Heart right ventricle (tissue), 16 donors: Measurements from ENCODE around the gene RAB40B. TPM values are rescaled to one million over a fixed set of nuclear protein-coding genes. Genes with fewer than 3 reads are reported as not detected.

Source experiments
- ATAC-seq, 8 donors: fragments of 200-7000 bp; cut with Tn5 transposase; one replicate each; pipeline ENCODE4 v1.9.1; 2020; ENCODE audit warnings: mild to moderate bottlenecking in 8 of 8, moderate library complexity in 8 of 8, moderate number of reproducible peaks in 1 of 8
- DNase-seq, 2 donors: peaks; one replicate each; pipeline ENCODE4 v3.0.0-alpha.2; 2020
- H3K27ac ChIP-seq, 10 donors: fragments of 200-600 bp; sonication (generic) in 2 of 10; one replicate each; pipeline versions ENCODE4 v1.5.0 to v1.8.0; 2020 to 2022; ENCODE audit warnings: mild to moderate bottlenecking in 3 of 10
- H3K27me3 ChIP-seq, 7 donors: fragments of 200-600 bp; one replicate each; pipeline ENCODE4 v1.8.0; 2021 to 2022; ENCODE audit warnings: mild to moderate bottlenecking in 2 of 7
- H3K36me3 ChIP-seq, 9 donors: fragments of 200-600 bp; sonication (generic) in 1 of 9; one replicate each; pipeline versions ENCODE4 v1.5.0 to v1.8.0; 2020 to 2022; ENCODE audit warnings: mild to moderate bottlenecking in 2 of 9
- H3K4me1 ChIP-seq, 9 donors: fragments of 200-600 bp; sonication (generic) in 1 of 9; one replicate each; pipeline versions ENCODE4 v1.5.0 to v1.8.0; 2020 to 2022; ENCODE audit warnings: mild to moderate bottlenecking in 4 of 9
- H3K4me3 ChIP-seq, 10 donors: fragments of 200-600 bp; sonication (generic) in 2 of 10; one replicate each; pipeline versions ENCODE4 v1.5.0 to v1.8.0; 2020 to 2022; ENCODE audit warnings: mild to moderate bottlenecking in 7 of 10, moderate library complexity in 2 of 10
- H3K9me3 ChIP-seq, 11 donors: fragments of 200-600 bp in 10 of 11; sonication (generic) in 2 of 11; one replicate each; pipeline versions ENCODE4 v1.5.0 to v1.8.0; 2013 to 2022; ENCODE audit warnings: mild to moderate bottlenecking in 2 of 11, control low read depth in 1 of 11, moderate library complexity in 1 of 11
- WGBS, 2 donors: extraction: QIAGEN DNeasy Blood & Tissue Kit; methylation state at CpG; one replicate each; pipeline ENCODE4 v1.1.7; 2013; ENCODE audit warnings: inconsistent platforms in 1 of 2; 5-methylcytosine and 5-hydroxymethylcytosine counted together
- intact Hi-C, 10 donors: fragments of 100-400 bp; cut with DNase I; formaldehyde crosslinking; loops; one replicate each; pipeline versions ENCODE4 v1.11.1 to v1.14.2; 2022
- polyA plus RNA-seq, 2 donors: library from polyadenylated mRNA; stranded (reverse); fragments of 200-250 nt; gene quantifications; one replicate each; pipeline ENCODE4 v1.2.3, GENCODE V29; 2013
- total RNA-seq, 10 donors: library from RNA; stranded (reverse); fragmentation: NEBNext Ultra II Directional in 3 of 10; extraction: Animal tissue kit (Norgen Biotek cat#: 25700) in 3 of 10; gene quantifications; one replicate each; pipeline versions ENCODE4 v1.2.1 to v1.2.4, GENCODE V29; 2021 to 2023
- TF ChIP-seq, protein P1 (sequence below), 9 donors: fragments of 200-600 bp; sonication (generic) in 2 of 9; IDR thresholded peaks; one replicate each; pipeline versions ENCODE4 v1.5.0 to v1.8.0; 2021 to 2022; ENCODE audit warnings: antibody characterized with exemption in 9 of 9, mild to moderate bottlenecking in 5 of 9, moderate library complexity in 1 of 9
- donor health status: Arrhythmogenic right ventricular cardiomyopathy.
- donor health status: ischemic (EF 13 %, LVEDD 7.1; RV severe dilation, severe dysfunction).
- donor health status: healthy with polysubstance abuse.
- donor health status: DM: no; HTN: yes; CAD: no.
- donor health status: DM: no; HTN: no; CAD: no.
- donor health status: ischemic (EF 25% LVEDD 6.9; RV normal size, moderate dysfunction).
- donor health status: ischemic (EF 25% LVEDD 5.7; RV mildly dilated, moderate dysfunction).
- donor health status: healthy.
- donor health status: DM: yes; HTN: yes; CAD: no.
- donor health status: Ischemic cardiomyopathy.
- donor health status: ischemic (EF 35%, LVEDD 5.7; RV mildly dilated, moderate dysfunction).
- donor health status: nonischemic (EF 11% LVEDD 7.7; RV severe dilation, severe dysfunction).
- donor health status: DM: yes; HTN: yes; CAD: no.
- donor health status: PGD.
- donor health status: ischemic (EF 29% LVEDD 5.4; RV normal size, mild dysfunction).
- donor health status: nonischemic (EF 23%, LVEDD 6.1; RV moderate dilation, normal function).

Gene RAB40B
- total and polyA plus RNA-seq, 12 donors = 8.0 to 42.4 (median 20.4) TPM

DNA sequence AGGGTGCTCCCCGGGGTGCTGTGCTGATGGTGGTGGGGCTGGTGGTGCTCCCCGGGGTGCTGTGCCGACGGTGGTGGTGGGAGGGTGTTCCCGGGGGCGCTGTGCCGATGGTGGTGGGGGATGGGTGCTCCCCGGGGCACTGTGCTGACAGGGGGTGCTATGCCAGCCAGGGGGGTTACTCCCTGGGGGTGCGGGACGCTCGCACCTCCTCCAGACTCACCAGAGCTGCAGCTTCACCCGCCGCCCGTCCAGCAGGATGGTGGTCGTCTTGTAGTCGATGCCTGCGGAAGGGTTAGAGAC is 34.3 kb downstream of the RAB40B start:
- intact Hi-C loops = loop anchor here in 4 of 10 donors (10.0 kb wide), 2 partner anchors 91 to 101 kb away; partner anchors contain the start of gene TBCD (in 1 of the 4)

DNA sequence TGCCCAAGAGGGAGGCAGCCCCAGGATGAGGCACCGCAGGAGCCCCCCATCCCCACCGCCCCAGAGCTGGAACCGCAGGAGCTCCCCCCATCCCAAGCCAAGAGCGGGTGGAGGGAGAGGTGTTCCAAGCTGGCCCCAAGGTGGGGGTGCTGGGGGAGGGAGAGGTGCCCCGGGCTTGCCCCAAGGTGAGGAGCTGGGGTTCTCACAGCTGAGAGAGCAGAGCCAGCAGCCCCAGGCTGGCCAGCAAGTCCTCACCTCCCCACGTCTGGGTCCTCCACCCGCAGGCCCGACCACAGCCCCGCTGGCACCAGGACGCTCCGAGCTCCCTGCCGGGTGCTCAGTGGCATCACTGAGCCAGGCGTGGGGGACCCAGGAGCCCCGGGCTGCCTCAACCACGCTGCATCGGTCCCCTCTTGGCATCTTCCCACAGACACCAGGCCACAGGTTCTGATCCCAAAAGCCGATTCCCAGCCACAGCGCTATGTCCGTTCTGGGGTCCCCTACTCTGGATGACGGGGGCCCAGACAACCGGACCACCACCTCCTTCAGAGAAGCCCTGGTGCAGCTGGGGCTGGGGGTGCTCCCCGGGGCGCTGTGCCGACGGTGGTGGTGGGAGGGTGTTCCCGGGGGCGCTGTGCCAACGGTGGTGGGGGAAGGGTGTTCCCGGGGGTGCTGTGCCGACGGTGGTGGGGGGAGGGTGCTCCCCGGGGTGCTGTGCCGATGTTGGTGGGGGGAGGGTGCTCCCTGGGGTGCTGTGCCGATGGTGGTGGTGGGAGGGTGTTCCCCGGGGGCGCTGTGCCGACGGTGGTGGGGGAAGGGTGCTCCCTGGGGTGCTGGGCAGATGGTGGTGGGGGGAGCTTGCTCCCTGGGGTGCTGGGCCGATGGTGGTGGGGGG is 34.9 kb downstream of the RAB40B start:
- no peak overlapping the region for H3K27ac ChIP-seq
- intact Hi-C loops = loop anchor here in 4 of 10 donors (10.0 kb wide), 2 partner anchors 91 to 101 kb away; partner anchors contain the start of gene TBCD (in 1 of the 4)
- DNase-seq (no peak), ATAC-seq (no peak)
- no peaks in the 10 kb centered on the region for H3K27me3 ChIP-seq
- TF ChIP-seq, protein P1, sequence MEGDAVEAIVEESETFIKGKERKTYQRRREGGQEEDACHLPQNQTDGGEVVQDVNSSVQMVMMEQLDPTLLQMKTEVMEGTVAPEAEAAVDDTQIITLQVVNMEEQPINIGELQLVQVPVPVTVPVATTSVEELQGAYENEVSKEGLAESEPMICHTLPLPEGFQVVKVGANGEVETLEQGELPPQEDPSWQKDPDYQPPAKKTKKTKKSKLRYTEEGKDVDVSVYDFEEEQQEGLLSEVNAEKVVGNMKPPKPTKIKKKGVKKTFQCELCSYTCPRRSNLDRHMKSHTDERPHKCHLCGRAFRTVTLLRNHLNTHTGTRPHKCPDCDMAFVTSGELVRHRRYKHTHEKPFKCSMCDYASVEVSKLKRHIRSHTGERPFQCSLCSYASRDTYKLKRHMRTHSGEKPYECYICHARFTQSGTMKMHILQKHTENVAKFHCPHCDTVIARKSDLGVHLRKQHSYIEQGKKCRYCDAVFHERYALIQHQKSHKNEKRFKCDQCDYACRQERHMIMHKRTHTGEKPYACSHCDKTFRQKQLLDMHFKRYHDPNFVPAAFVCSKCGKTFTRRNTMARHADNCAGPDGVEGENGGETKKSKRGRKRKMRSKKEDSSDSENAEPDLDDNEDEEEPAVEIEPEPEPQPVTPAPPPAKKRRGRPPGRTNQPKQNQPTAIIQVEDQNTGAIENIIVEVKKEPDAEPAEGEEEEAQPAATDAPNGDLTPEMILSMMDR (IDR thresholded peaks at IDR 0.05) = no peak
- peaks cover 0 to 44% (median 2%) of the 10 kb centered on the region in 9 donors for H3K36me3 ChIP-seq
- no peak overlapping the region for H3K4me3 ChIP-seq
- WGBS, 2 donors = 89 to 92% methylated on average over 36 to 39 of the region's 39 CpGs
- H3K4me1 ChIP-seq = peaks cover 0 to 6% (median 0%) of the 10 kb centered on the region in 9 donors
- H3K9me3 ChIP-seq = no peaks in the 10 kb centered on the region

More for the DNA sequence above, 34.3 kb downstream of the RAB40B start:
- H3K36me3 ChIP-seq = peaks cover 0 to 38% (median 0%) of the 10 kb centered on the region in 9 donors
- ATAC-seq (no peak), DNase-seq (no peak)
- no peak overlapping the region for H3K27ac ChIP-seq
- H3K4me3 ChIP-seq = no peak overlapping the region
- H3K27me3 ChIP-seq = no peaks in the 10 kb centered on the region
- H3K9me3 ChIP-seq = no peaks in the 10 kb centered on the region
- peaks cover 0 to 12% (median 4%) of the 10 kb centered on the region in 9 donors for H3K4me1 ChIP-seq
- WGBS, 2 donors = 93 to 94% methylated on average over 14 to 17 of the region's 17 CpGs
- TF ChIP-seq, protein P1 (IDR thresholded peaks at IDR 0.05) = no peak

DNA sequence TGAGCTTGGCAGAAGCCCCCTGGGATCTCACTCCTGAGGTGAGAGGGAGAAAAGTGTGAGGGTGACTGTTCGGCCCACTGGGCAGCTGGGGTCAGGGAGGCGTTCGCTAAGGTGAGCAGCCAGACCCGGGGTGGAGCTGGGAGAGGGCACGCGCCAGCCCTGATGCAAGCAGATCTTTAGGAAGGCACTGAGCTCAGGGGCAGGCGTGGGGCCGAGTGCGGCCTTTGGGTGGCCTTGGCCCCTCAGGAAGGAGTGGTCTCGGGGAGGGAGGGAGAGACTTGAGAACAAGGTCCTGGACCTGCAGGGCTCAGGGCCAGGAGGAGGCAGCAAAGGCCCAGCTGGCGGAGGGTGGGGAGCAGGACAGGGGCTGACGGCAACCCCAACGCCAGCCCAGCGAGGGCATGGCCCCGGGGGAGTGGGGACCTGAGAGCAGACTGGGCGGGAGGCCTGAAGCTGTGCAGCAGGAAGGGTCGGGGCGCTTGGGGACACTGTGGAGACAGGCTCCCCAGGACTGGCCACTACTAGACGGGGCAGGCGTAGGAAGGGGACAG is 35.7 kb downstream of the RAB40B start:
- Histone ChIP-seq H3K9me3 (no peaks in the 10 kb centered on the region), H3K27me3 (no peaks in the 10 kb centered on the region), H3K4me1 (no peaks in the 10 kb centered on the region), H3K36me3 (peaks cover 0 to 50% (median 4%) of the 10 kb centered on the region in 9 donors), H3K4me3 (no peak overlapping the region), H3K27ac (no peak overlapping the region)
- intact Hi-C loops = loop anchor here in 4 of 10 donors (10.0 kb wide), 2 partner anchors 92 to 102 kb away; partner anchors contain the start of gene TBCD (in 1 of the 4)
- DNase-seq = no peak
- WGBS, 2 donors = 95% methylated on average over 20 of the region's 20 CpGs
- TF ChIP-seq, protein P1 (IDR thresholded peaks at IDR 0.05) = no peak
- peak in 2 of 8 donors; percentile 9 to 18 for ATAC-seq
